ENCODE measurements around the gene TBC1D8. TPM values are rescaled to one million over a fixed set of nuclear protein-coding genes. Genes with fewer than 3 reads are reported as not detected.

Gene TBC1D8
- total and polyA plus RNA-seq, 2 of the 13 experiments (the other 11 are each of a cell fraction or from before 2014, with no cell fraction given): 45.1 to 95.4 TPM

GRCh38 chr2:101124643-101125366, 26.4 kb downstream of the TBC1D8 start:
- Histone ChIP-seq H3K4me3 (replicated peaks in 1 of 3; ENCODE audit: insufficient read depth in 1 of 3, low read depth in 2 of 3, low read length in 3 of 3) (peak overlapping the region in 2 of 3 experiments; percentile 8 to 36; a peak in 4 of 6 replicates), H3K9me3 (ENCODE audit: low read length) (no peaks in the 10 kb centered on the region), H3K4me1 (ENCODE audit: insufficient read depth, low read length) (peaks cover 100% of the 10 kb centered on the region), H3K36me3 (replicated peaks in 1 of 2; ENCODE audit: control insufficient read depth in 1 of 2, insufficient read depth in 2 of 2, low read length in 2 of 2) (peaks cover 5 to 6% of the 10 kb centered on the region in 2 experiments; a peak in 4 of 5 replicates), H3K79me2 (ENCODE audit: insufficient read depth, low read length) (peaks cover 95% of the 10 kb centered on the region), H4K20me1 (ENCODE audit: insufficient read depth, low read length) (no peaks in the 10 kb centered on the region; the same call in 1 of the 2 replicates), H3K4me2 (ENCODE audit: low read depth, low read length) (peak overlapping the region; percentile 76), H3K27me3 (ENCODE audit: control insufficient read depth in 1 of 2, insufficient read depth in 2 of 2, low read length in 2 of 2) (no peaks in the 10 kb centered on the region), H3K9ac (ENCODE audit: insufficient read depth, low read depth, low read length) (peak overlapping the region; percentile 73), H3K27ac (ENCODE audit: extremely low read length, insufficient read depth, low read length) (peak overlapping the region; percentile 78), H2AFZ (ENCODE audit: low read length) (no peak overlapping the region)
- BruUV-seq (replicated peaks): TSS peak; percentile 31
- FAIRE-seq (peak; percentile 94), ATAC-seq (peak; percentile 85), DNase-seq (ENCODE audit: low spot score) (peak; percentile 96)
- in situ Hi-C loops (cut with HindIII; ENCODE audit: extremely low pct_ligation_motif_present, low pct_unique_long_range_greater_than_20kb) (no loop called here), intact Hi-C loops (cut with micrococcal nuclease; ENCODE audit: unreplicated experiment) (loop anchor here (1.0 kb wide), 1 partner anchor 24 kb away; no protein-coding TSS in a partner anchor)
- WGBS (ENCODE audit: low lambda C conversion rate): 7% methylated on average over 7 of the region's 7 CpGs
- ChIA-PET POLR2A (interaction anchor here (1.4 to 4.7 kb wide), 4 partner anchors 19 to 123 kb away, joined by 4 to 49 read pairs (median 5); partner anchors contain the start of genes RPL31 and TBC1D8), CTCF (ENCODE audit: low intra/inter-chr PET ratio, low total read pairs) (no interaction called here)
- TF ChIP-seq ZBTB21 (CRISPR knock-in tag; IDR thresholded peaks at IDR 0.05) (peak; percentile 87), KIAA2018 (CRISPR knock-in tag; IDR thresholded peaks at IDR 0.05; ENCODE audit: borderline replicate concordance) (no peak), ATAD3A (CRISPR knock-in tag; IDR thresholded peaks at IDR 0.05) (no peak), ZNF790 (CRISPR knock-in tag; IDR thresholded peaks at IDR 0.05; ENCODE audit: borderline replicate concordance) (no peak), IRF1 (CRISPR knock-in tag; IDR thresholded peaks at IDR 0.05; ENCODE audit: low read depth) (no peak), ZNF205 (CRISPR knock-in tag; IDR thresholded peaks at IDR 0.05) (0 out of 2 replicates have a peak, but pooled peaks have one; percentile 35), ZNF569 (CRISPR knock-in tag; IDR thresholded peaks at IDR 0.05; ENCODE audit: borderline replicate concordance) (no peak), NFYB (CRISPR knock-in tag; IDR thresholded peaks at IDR 0.05) (peak; percentile 35), SOX6 (IDR thresholded peaks at IDR 0.05) (no peak), SOX6 (CRISPR knock-in tag; IDR thresholded peaks at IDR 0.05) (peak; percentile 94), ZNF839 (CRISPR knock-in tag; IDR thresholded peaks at IDR 0.05; ENCODE audit: borderline replicate concordance) (no peak), PHF8 (CRISPR knock-in tag; IDR thresholded peaks at IDR 0.05) (peak; percentile 25; the same call in 1 of the 2 replicates), ZNF782 (CRISPR knock-in tag; IDR thresholded peaks at IDR 0.05; ENCODE audit: borderline replicate concordance) (no peak), NCOA2 (CRISPR knock-in tag; IDR thresholded peaks at IDR 0.05) (peak; percentile 92), MTF1 (CRISPR knock-in tag; IDR thresholded peaks at IDR 0.05) (no peak), HCFC1 (IDR thresholded peaks at IDR 0.05; ENCODE audit: low read depth, low read length) (no peak)

Measured in HepG2 (cell line).